ENCODE measurements around the gene PDGFB.
A peak's percentile ranks its signal among the peaks of the same experiment; 100 is the strongest.

PDGFB gene

DNA sequence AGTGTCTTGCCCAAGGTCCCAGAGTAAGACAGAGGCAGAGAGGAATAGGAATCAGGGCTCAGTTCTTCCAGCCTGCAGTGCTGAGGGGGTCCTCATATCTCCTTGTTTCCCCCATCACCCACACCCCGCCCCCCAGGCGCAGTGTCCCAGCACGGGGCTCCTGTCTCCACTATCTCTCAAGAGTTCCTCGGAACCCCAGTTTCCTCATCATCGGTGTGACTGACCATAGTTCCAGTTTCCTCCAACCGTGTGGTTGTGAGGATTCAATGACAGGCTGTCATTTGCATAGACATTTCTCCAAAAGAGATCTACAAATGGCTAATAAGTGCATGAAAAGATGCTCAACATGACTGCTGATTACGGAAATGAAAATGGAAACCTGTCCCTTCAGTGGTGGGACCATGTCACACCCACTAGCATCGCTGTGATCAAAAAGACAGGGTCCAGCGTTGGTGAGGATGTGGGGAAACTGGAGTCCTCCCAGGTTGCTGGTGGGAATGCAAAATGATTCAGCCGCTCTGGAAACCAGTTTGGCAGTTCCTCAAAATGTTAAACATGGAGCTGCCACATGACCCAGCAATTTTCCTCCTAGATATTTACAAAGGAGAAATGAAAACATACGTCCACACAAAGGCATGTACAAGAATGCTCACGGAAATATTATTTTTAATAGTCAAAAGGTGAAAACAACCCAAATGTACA lies 31.8 kb upstream of the PDGFB start:
- DNase-seq, result no peak

DNA sequence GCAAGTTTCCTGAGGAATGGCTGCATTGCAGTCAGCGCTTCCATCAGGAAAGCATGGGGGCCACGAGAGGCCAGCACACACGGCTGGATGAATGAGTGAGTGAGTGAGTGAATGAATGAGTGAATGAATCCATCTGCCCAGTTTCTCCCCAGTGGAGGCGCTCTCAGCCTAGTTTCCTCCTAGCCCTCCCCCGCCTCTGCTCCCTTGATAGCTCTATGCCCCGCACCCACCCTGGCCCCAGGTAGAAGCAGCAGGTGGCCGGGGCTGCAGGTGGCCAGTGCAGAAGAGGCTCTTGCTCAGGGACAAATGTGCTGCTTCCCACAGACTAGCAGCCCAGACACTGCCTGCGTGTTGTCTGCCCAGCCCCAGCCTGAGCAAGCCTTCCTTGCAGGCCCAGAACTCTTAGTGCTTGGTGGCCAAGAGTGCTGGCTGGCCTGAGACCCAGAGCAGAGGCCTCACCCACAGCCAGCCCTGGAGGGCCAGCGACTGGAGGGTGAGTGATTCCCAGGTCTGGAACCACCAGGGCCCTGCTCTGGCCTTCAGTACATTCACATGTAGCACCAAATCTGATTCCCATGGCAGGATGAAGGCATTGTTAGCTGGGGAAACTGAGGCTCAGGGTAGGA lies 31.1 kb upstream of the PDGFB start:
- no peak for DNase-seq

DNA sequence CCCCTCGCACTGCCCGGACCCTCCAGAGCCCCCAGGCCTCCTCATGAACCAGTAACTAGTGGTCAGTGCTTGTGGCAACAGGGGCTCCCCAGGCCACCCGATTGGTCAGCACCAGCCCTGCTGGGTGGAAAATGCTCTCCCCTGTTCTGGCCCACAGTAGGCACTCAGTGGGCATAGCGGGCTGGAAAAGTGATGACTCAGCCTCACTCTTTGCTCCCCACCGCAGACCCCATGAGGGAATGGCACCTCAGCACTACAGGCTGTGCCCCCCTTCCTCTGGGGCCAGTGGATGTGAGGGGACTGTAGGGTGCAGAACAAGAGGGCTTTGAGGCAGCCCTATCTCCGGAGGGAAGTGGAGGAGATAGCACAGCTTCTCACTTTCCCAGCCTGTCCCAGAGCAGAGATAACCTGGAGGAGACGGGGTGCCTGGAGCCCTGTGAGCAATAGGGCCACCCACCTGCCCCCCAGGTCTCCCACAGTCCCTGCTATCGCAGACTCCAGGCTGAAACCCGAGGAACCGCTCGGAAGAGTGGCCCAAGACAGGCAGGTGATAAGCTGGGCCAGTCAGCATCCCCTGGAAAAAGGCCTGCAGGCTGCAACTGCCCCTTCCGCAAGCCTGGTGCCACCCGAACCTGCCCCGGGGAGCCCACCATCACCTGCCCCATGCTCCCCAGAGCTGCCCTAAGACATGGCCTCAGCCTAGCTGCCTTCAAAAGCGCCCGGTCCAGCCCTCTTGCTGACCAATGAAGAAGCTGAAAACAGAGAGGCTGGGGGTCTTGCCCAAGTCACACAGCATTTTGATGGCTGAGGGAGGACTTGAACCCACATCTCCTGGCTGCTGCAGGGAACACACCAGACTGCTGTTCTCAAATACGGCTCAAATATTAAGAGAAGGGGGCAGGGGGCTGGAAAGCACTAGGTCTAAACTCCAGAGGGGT lies 29.4 kb upstream of the PDGFB start:
- DNase-seq, result no peak

DNA sequence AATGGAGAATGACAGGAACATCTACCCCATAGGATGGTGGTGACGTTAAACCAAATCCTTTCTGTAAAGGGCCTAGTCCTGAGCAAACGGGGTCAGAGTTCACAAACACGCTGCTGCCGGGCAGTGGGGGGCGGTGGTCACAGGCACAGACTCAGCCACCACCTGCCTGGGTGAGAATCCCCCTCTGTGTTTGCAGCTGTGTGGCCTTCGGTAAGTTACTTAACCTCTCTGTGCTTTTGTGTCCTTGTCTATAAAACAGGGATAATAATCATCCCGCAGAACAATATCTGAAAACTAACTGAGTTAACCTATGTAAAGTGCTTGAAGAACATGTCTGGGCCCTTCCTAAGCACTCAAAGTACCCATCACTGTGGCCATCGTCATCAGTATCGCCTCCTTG lies 26.0 kb upstream of the PDGFB start:
- DNase-seq, result no peak

DNA sequence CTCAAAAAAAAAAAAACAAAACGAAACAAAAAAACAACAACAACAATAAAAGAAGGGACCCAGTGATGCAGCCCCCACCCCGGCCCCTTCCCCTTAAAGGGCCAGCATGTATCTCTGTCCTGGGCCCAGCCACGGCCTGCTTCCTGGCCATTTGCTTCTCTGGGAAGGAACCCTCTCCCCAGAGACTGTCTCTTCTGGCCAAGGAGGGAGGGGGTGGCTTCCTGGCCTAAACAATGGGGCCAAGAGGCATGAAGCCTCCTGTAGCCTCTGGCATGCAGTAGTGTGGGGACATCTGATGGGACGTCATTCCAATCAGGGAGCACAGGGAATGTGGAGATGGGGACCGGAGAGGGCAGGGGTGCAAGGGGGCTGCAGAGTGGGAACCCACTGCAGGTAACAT lies 25.5 kb upstream of the PDGFB start:
- DNase-seq, result no peak

DNA sequence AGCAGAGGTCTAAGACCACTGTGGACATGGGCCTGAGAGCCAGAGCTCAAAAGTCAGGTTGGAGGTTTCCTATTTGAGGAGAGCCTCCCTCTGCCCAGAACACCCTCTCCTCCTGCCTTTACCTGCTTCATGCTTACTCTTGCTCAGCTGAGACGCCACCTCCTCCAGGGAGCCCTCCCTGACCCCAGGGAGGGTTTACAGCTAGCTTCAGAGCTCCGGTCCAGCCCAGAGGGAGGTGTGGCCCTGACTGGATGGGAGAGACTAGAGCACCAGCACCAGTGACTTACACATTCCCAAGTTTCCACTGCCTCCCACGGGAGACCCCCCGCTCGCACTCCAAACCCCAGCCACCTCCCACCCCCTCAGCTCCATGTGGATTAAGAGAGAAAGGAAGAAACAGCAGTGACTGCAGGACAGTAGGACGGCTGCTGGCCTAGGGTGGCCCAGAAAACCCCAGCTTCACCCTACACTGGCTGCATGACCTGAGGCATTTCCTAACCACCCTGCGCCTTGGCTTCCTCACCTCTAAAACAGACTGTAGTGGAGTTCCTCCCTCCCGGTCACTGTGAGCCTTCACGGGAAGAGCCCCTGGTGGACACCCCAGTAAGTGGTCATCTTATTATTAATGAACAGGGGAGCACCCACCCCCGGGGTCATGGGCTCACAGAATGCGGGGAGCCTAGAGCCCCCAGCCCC lies 24.5 kb upstream of the PDGFB start:
- no peak for DNase-seq

DNA sequence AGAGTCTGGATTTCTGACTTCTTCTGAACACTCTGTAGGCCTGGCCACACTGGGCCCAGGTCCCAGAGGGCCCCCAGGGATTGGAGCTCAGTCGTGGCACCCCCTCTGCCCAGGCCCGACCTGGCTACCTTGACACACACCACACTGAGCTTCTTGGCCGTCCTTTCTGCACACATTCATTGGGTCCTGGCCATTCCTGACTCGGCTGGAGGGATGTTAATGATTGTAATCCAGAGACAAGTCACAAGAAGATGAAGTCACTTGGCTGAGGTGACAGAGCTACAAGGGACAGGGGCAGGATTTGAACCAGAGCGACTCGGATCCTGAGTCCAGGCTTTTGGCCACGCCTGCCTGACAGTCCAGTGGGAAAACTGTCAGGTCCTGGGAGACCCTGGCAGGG lies 23.9 kb upstream of the PDGFB start:
- DNase-seq, result no peak

DNA sequence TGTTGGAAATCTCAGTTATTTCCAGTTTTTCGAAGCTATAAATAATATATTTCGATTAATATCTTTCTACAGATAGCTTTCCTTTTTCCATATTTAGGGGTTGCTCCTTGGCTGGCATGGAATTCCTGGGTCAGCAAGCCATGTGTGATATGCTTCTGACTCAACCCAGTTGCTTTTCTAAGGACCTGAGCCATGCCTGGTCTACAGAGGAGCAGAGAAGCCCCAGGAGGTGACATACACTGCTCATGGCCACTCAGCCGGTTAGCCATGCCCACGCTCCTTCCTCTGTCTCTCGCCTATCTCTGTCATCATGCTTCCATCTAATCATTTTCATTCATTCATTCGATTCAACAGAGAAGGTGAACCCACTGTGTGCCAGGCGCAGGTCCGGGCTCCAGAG lies 23.2 kb upstream of the PDGFB start:
- DNase-seq, result no peak

DNA sequence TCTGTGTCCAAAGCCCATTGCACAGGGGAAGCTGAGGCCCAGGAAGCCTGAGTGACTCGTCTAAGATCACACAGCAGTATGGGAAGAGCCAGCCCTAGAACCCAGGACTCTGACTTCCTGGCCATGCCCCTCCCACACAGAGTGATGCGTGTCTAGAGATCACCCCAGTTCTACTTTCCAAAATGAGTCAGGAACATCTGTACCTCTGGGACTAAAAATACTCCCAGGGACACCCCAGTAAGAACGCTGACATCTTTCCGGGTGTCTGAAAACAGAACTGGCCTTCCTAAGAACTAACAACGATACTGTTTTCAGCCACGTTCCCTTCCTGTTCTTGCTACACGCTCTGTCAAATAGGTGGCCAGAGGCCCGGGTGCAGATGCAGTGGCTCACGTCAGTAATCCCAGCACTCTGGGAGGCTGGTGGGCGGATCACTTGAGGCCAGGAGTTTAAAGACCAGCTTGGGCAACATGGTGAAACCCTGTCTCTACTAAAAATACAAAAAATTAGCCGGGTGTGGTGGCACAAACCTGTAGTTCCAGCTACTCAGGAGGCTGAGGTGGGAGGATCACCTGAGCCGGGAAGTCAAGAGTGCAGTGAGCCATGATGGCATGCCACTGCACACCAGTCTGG lies 21.7 kb upstream of the PDGFB start:
- no peak for DNase-seq

DNA sequence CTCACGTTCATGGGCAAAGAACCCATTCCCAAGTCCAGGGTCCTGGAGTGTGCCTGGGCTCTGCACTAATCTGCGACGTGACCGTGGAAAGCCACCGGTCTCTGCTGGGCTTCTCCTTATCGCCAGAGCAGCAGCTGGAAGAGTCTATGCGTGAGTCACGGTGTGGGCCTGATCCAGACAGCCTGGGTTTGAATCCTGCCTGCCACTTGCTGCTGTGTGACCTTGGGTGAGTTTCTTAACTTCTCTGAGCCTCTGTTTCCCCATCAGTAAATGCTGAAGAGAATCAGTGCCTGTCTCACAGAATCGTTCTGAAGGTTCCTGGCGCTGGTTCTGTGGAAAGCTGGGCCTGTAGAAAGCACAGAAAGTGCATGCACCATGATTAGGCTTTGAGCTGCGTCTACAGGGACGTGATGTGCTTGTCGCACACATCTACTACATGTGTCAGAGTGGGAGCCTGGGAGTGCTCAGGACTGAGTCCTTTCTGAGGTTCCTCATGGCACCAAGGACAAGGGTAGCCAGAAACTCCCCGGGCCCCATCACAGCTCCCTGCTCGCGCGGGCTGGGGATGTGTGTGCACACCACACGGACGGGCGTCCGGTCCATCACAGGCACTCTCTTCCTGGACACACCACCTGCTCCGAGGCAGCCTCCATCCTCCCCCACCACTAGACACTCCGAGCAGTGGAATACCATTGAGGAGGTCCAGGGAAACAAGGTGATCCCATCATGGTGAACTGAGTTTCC lies 20.5 kb upstream of the PDGFB start:
- no peak for DNase-seq

DNA sequence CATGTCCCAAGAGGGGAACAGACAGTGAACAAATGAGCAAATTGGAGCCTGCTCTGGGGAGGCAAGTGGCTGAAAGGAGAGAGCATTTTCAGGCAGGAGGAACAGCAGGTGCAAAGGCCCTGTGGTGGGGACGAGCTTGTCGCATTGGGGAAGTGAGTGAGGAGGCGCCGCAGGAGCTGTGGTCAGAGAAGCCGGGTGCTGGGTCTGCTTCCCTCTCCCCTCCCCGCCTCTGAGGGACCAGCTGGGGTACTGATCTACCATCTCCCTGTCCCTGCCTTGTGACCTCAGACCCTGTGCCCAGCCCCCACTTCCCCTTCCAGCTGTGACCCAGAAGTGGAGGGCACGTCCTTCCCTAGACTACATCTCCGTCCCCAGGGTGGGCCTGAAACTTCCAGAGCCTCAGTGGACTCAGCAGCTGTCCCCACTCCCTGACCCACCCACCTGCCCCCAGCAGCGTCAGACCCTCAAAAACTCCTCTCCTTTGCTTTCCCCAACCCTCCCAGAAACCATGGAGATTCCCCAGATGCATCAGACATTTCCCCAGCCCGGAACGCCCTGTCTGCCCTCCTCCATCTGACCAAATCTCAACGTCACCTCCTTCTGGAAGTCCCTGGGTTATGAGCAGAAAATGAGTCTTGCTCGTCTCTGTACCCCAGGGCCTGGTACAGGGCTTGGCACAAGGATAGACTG lies 19.7 kb upstream of the PDGFB start:
- no peak for DNase-seq

DNA sequence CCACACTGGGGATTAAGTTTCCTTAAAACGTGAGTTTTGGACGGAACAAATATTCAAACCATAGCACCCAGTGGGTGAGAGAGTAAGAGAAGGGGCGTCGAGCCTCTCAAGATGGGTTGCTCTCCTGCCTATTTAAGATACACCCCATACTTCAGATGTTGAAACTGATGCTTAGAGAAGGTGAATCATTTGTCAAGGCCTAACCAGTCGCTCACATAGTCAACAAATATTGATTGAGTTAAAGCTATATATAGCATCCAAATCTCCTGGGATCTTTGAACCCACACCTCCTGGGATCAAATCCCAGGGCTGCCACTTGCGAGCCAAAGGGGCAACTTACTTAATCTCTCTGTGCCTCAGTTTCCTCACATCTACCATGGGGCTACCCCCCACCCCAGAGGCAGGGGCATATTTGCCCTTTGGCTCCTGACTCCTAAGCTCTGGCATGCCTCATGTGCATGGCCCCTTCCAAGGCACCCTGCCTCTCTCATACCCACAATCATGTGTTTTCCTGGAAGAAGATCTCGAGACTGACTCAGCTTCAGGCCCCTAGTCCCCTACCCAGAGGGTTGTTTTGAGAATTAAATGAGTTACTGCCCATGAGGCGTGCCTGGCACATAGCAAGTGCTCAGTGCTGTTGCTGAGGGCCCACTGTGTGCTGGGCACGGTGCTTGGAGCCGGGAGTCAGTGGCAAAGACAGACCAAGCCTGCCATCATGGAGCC lies 19.0 kb upstream of the PDGFB start:
- no peak for DNase-seq

DNA sequence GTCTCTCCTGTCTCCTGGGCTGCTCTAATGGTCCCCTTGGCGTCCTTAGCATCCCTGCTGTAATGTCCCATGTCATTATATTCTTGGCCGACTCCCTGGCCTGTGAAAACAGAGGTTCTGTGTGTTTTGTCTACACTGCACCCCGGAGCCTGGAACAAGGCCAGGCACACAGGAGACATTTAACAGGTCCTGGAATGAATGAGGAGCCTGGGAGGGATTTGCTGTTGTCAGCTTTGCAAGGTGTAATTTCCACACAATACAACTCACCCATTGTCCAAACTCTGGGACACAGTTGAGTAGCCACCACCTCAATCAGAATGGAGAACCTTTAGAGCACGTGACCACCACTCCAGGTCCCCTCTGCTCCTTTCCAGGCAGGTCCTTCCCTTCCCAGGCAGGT lies 14.9 kb upstream of the PDGFB start:
- no peak for DNase-seq

DNA sequence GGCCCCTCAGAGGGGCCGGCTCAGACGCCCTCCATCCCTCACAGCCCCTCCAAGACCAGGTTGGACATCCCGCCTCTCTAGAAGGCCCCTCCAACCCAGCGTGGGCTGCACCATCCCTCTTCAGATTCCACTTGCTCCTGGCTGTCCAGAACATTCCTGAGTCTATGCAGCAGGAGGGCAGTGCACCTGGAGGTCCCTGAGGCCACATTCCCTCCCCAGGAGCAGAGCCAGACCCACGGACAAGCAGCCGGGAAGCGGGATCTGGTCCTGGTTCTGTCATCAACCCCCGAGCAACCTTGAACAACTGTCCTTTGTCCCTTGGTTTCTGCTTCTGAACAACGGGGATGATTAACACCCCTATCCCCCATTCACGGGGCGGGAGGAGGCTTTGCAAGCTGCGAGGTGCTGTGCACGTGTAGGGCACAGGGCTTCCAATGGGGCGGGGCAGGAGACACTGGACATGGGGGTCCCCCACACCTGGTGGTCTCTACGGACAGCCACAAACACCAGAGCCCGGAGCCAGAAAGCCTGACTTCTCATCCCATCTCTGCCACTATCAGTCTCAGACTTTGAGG lies 13.2 kb upstream of the PDGFB start:
- DNase-seq, result no peak

DNA sequence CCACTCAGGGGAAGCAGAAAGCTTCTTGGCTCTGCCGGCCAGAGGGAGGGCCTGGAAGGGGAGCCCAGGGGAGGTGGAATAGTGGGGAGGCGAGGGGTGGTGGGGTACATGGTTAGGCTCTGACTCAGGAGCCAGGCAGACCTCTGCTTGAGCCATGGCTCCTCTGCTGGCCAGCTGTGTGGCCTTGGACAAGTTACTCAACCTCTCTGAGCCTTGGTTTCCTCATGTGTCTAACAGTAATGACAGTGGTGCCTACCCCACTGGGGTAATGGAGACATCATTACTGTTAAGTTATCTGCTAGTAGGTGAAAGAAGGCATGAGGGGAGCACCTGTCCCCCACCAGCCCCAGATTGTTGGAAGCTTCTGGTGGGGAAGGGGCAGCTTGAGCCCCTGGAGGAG lies 12.2 kb upstream of the PDGFB start:
- no peak for DNase-seq

DNA sequence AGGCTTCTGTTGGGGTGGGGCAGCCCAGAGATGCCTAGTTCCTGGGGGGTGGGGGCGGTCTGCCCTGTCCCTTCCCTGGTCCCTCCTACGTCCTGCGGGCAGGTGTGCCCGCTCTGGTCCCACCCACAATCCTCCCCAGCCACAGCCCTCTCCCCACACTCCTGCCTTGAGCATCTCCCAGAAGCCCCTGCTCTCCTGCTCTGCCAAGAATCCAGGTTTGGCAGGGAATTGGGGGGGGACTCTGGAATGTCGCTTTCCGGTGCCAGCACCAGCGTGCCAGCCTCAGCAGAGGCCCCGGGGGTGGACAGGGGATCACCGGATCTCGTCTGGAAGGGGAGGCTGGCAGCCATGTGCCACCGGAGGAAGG lies 11.4 kb upstream of the PDGFB start:
- no peak for DNase-seq

DNA sequence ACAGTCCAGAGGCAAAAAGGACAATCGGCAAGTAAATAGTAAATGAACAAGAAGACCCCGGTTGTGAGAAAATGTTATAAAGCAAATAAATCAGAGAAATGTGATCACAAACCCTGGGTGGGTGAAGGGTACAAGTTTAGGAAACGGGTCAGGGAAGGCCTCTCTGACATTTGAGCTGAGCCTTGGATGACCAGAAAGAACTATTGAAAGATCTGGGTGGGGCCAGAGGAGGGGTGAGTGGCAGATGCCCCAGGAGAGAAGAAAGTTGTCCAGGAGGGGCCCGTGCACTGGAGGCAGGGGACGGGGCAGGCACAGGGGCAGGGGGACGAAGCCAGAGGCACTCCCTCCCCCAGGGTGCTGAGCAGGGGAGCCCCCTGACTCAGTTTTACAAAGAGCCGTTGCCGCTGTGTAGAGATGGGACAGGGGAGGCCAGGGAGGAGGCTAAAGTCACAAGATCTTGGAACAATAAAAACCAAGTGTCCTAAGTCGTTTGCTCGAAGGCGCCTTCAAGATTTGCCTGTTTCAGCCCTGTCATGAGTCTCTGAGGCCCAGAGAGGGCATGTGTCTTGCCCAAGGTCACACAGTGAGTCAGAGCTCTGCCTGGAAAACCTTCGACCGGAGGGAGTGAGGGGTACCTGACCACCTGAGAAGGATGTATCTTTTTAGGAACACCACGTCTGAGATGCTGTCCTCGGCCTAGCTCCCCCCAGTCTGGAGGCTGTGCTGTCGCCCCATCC lies 10.8 kb upstream of the PDGFB start:
- no peak for DNase-seq

DNA sequence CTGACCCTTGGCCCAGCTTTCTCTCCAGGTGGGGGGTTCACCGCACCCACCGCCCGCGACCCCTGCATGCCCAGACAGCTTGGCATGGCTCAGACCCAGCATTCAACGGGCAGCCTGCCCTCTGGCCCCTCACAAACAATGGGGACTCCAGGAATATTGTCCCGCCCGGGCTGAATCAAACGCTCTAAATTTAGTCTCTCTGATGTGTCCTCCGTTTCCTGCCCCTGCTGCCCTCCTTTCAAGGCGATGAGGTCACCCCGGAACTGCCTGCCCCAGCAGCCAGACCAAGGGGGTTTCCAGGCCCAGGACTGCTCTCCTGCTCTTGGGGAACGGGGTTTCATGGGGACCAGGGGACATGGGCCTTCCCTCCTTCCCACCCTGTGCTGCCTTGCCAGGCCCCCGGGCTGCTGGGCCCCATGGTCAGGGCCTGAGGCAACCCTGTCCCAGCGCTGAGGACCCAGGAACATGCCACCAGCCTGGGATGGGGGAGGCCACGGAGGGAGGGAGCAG lies 10.1 kb upstream of the PDGFB start:
- peak; percentile 49 for DNase-seq

DNA sequence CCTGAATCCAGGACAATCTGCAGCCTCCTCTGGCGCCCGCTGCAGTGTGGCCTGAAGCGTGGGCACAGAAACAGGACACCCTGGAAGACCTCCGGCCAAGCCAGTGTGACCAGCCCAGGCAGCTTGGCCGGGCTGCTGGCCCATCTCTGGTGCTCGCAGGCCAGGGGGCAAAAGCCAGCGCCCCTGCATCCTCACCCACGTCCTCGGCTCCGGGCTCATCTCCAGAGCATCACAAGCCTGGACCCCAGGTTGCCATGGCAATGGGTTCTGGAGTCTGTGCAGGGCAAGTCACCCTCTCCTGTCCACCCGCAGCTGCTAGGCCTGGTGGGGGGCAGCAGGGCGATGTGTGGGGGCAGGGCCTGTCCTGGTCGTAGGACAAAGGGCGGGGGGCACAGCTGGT lies 9.3 kb upstream of the PDGFB start:
- no peak for DNase-seq
